AG09309 (cell line): ENCODE results near the gene MAST4.

Source experiments
- DNase-seq: peaks from one replicate; pipeline ENCODE4 v3.0.0-alpha.2; 2010; ENCODE audit warnings: low read depth
- H3K4me3 ChIP-seq: 2 replicates; pipeline ENCODE4 v1.5.1; 2011; ENCODE audit warnings: mild to moderate bottlenecking, low read depth, low read length, moderate library complexity; ENCODE audit not compliant: control insufficient read depth
- TF ChIP-seq, protein P1 (sequence below): IDR thresholded peaks from 2 replicates; pipeline ENCODE4 v1.5.1; 2011; ENCODE audit warnings: mild to moderate bottlenecking, low read depth, low read length, inconsistent platforms; ENCODE audit not compliant: insufficient read depth, control insufficient read depth; ENCODE audit errors: missing control alignments

The MAST4 gene

DNA sequence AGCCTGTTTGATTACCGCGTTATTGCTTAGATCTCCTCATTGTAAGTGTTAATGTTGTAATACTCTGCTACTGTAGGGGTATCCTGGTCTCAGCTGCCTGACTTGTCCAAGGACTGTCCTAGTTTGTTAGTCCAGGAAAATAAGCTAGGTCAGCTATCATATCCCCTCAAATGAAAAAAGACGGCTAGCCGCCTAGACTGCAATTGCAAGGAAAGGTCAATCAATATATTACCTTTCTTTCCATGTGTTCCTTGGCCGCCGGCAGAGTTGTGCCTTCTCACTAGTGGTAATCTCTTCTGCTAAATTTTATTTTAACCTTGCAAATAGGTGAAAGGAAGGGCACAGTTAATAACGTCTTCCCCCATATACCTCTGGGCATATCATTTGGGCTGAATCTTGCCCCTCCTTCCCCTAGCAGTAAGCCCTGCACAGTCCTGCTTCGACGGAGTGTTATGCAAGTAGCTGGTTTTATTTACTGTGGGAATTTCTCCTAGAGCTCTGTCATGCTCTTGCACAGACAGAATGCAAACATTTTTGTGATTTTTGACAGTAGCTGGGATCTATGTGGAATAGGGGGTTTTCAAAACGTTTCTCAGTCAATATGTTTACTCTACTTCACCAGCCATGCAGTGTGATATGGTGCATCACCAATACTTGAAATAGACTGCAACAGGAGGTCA is 288.5 kb downstream of the MAST4 start:
- no peak overlapping the region for H3K4me3 ChIP-seq
- TF ChIP-seq, protein P1, sequence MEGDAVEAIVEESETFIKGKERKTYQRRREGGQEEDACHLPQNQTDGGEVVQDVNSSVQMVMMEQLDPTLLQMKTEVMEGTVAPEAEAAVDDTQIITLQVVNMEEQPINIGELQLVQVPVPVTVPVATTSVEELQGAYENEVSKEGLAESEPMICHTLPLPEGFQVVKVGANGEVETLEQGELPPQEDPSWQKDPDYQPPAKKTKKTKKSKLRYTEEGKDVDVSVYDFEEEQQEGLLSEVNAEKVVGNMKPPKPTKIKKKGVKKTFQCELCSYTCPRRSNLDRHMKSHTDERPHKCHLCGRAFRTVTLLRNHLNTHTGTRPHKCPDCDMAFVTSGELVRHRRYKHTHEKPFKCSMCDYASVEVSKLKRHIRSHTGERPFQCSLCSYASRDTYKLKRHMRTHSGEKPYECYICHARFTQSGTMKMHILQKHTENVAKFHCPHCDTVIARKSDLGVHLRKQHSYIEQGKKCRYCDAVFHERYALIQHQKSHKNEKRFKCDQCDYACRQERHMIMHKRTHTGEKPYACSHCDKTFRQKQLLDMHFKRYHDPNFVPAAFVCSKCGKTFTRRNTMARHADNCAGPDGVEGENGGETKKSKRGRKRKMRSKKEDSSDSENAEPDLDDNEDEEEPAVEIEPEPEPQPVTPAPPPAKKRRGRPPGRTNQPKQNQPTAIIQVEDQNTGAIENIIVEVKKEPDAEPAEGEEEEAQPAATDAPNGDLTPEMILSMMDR: no peak
- no peak for DNase-seq

DNA sequence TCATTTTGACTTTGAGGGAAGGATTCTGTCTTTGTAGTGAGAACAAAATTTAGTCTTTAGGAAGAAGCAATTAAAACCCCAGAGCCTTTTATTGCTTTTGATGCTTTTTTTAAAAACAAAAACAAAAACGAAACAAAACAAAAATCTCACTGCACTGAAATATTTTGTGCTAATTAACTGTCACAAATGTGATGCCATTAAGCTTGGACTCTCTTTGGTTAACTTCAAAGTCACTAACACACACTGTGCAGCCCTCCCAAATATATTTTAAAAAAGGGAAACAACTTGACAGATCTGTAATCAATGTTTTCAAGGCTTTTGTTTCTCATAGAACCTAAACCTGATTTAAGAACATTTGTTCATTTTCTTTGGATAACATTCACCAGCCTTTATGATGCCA is 290.7 kb downstream of the MAST4 start:
- TF ChIP-seq, protein P1: no peak
- H3K4me3 ChIP-seq: no peak overlapping the region
- no peak for DNase-seq

DNA sequence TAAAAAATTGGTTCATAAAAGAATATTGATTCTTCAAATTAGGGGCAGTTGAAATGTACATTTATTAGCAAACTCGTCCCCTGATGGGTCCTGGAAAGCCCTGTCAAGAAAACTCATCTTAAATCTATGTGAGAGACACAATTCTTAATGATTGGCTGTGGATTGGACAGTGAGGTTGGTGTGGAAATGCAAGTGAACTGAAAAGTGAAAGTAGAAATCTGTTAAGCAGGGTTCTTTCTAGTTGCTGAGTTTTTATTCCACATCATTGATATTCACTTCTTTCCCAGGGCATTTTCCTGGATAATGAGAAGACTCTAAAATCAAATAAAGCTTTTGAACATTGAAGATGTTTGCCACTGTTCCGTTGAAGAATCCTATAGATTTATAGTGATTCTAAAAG is 292.4 kb downstream of the MAST4 start:
- TF ChIP-seq, protein P1: no peak
- no peak for DNase-seq
- no peak overlapping the region for H3K4me3 ChIP-seq

DNA sequence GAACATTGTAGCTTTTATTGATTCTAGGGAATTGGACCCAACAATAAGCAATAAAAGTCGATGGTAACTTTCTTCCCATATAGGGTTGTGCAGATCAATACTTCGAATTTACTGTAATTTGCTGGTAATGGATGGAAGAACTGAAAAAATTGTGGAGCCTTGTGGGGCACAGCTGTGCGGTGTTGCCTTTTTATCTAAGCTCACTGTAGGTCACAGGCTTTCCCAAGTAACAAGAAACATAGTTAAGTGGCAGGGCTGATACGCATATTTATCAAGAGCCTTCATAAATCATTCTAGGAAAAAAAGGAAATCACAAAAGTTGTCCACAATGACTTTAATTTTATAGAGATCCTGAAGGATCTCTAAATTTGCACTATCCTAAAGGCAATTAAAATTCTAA is 292.9 kb downstream of the MAST4 start:
- no peak for DNase-seq
- TF ChIP-seq, protein P1: no peak
- H3K4me3 ChIP-seq: no peak overlapping the region

DNA sequence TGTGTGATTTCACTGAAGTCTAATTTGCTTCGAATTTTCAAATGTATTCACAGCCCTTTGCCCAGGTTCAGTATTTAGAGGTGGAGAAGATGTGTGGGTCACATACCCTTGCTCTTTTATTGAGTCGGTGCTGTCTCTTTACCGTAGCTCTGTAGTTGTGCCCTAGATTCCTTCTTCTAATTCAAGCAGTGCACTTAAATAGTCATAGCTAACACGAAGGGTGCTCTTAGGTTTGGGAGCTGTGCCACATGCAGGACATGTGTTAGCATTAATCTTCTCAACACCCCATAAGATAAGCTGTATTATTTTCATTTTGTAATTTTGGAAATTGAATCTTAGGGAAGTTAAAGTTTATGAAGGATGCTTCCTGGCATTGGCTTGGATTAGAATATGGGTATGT is 293.3 kb downstream of the MAST4 start:
- H3K4me3 ChIP-seq: no peak overlapping the region
- no peak for DNase-seq
- TF ChIP-seq, protein P1: no peak

DNA sequence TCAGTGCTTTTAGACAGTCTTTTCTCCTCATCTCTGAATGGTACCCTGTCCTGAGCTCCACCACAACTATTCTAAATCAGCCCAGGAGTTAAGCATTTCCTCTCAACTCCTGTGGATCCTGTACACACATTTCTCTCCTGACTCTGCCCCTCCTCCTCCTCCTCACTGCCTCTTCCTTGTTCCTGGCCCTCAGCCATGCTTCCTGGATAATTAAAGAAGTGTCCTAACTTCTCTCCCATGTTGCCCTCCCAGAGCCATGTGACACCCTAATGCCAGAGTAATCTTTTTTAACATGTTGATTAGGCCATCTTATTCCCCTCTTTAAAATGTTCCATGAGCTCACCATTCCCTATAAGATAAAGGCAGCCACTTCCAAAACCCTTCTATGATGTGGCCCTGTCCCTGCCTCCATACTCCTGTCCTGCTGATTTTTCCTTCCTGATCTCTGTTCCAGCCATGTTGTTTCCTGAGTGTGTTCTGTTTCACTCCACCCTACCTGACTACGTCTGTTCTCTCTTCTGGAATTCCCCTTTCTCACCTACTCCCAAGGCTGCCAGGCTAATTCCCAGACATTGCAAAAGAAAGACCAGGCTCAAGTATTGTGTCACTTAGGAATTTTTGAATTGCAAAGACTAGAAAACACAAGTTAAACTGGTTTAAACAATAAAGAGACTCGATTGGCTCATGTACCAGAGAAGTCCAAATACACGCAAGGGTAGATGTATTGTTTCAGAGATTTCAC is 295.2 kb downstream of the MAST4 start:
- TF ChIP-seq, protein P1: no peak
- H3K4me3 ChIP-seq: no peak overlapping the region
- DNase-seq: no peak
